GM10266 (cell line): ENCODE data around the gene PRKN.

Experiments
- DNase-seq: peaks from one replicate; pipeline ENCODE4 v3.0.0; 2012; ENCODE audit errors: extremely low spot score
- CTCF ChIP-seq: IDR thresholded peaks from 2 replicates; pipeline ENCODE4 v1.5.1; 2012; ENCODE audit warnings: mild to moderate bottlenecking, low read depth; ENCODE audit not compliant: control insufficient read depth, insufficient read depth; ENCODE audit errors: missing control alignments

Gene PRKN

GRCh38 chr6:161554883-161555282, 1172.7 kb downstream of the PRKN start:
- no peak for TF ChIP-seq CTCF
- DNase-seq = no peak

- no peak for TF ChIP-seq CTCF
- DNase-seq = no peak
These were observed 1177.5 kb downstream of the PRKN start for GRCh38 chr6:161549977-161550655.

GRCh38 chr6:161548713-161549296, 1178.8 kb downstream of the PRKN start:
- TF ChIP-seq CTCF = no peak

GRCh38 chr6:161547617-161548016, 1179.9 kb downstream of the PRKN start:
- no peak for TF ChIP-seq CTCF
- DNase-seq = no peak

More at GRCh38 chr6:161548713-161549296, 1178.8 kb downstream of the PRKN start:
- no peak for DNase-seq

GRCh38 chr6:161546632-161547031, 1180.9 kb downstream of the PRKN start:
- DNase-seq = no peak
- no peak for TF ChIP-seq CTCF

GRCh38 chr6:161545741-161546140, 1181.8 kb downstream of the PRKN start:
- no peak for TF ChIP-seq CTCF
- no peak for DNase-seq

GRCh38 chr6:161544801-161545480, 1182.6 kb downstream of the PRKN start:
- no peak for DNase-seq
- no peak for TF ChIP-seq CTCF
